ENCODE results near the gene C16orf46. TPM values are rescaled to one million over a fixed set of nuclear protein-coding genes. Genes with fewer than 3 reads are reported as not detected.

The C16orf46 gene
- total and polyA plus RNA-seq, 2 experiments from 2014 or later, result 0.59 to 1.4 TPM

DNA sequence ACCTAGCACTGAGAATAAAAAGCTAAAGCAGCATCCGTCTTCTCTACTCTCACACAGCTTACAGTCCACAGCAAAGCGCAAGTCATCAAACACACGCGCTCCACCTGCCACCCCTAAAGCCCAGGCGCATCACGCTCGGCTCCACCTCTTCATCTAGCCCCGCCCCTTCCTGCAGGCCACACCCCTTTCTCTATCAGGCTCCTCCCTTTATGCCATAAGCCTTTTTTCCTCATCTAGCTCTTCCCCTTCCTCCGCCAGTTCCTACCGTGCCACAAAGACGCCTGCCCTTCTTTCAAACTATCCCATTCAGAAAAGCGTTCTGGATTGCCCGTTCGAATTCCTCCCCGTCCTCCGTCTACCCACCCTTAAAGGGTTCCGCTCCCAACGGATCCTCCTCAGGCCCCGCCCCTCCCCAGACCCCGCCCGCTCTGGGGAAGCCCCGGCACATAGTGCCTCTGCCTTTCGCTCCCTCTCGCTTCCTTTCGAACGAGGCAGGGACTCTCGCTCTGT, 417 bp downstream of the C16orf46 start:
- Histone ChIP-seq H3K27me3 (ENCODE audit: insufficient read depth) (no peaks in the 10 kb centered on the region), H3K4me2 (peak overlapping the region; percentile 91), H3K4me1 (ENCODE audit: insufficient read depth) (peaks cover 19% of the 10 kb centered on the region), H2AFZ (peak overlapping the region; percentile 96), H3K36me3 (ENCODE audit: insufficient read depth) (no peaks in the 10 kb centered on the region), H3K27ac (ENCODE audit: low read depth) (peak overlapping the region; percentile 82), H3F3A (replicated peaks; ENCODE audit: low read depth) (no peaks in the 10 kb centered on the region), H3K79me2 (replicated peaks; ENCODE audit: insufficient read depth) (no peaks in the 10 kb centered on the region), H4K20me1 (replicated peaks; ENCODE audit: insufficient read depth) (no peaks in the 10 kb centered on the region), H3K9me2 (ENCODE audit: insufficient read depth) (no peaks in the 10 kb centered on the region), H3K4me3 (peak overlapping the region; percentile 89)
- H3K27me3 Mint-ChIP-seq (ENCODE audit: insufficient read depth, low read depth, poor library complexity), result peaks cover 6% of the 10 kb centered on the region
- peaks cover 4% of the 10 kb centered on the region for H3K36me3 Mint-ChIP-seq (ENCODE audit: low read depth)
- H3K4me1 Mint-ChIP-seq, result peaks cover 7% of the 10 kb centered on the region; the same call in 2 of the 3 replicates
- no peak overlapping the region for H3K4me3 Mint-ChIP-seq
- ATAC-seq (peak; percentile 84), DNase-seq (ENCODE audit: low spot score) (peak; percentile 88)
- TF ChIP-seq POLR2AphosphoS5 (IDR thresholded peaks at IDR 0.05; ENCODE audit: low read depth) (peak; percentile 48), ZNF331 (CRISPR knock-in tag; IDR thresholded peaks at IDR 0.05; ENCODE audit: low read depth) (no peak), CREB1 (CRISPR knock-in tag; IDR thresholded peaks at IDR 0.05; ENCODE audit: low read depth) (peak; percentile 4; the same call in 1 of the 2 replicates)
- no peak overlapping the region for H3K27ac Mint-ChIP-seq
- H3K9me3 Mint-ChIP-seq, result no peaks in the 10 kb centered on the region

DNA sequence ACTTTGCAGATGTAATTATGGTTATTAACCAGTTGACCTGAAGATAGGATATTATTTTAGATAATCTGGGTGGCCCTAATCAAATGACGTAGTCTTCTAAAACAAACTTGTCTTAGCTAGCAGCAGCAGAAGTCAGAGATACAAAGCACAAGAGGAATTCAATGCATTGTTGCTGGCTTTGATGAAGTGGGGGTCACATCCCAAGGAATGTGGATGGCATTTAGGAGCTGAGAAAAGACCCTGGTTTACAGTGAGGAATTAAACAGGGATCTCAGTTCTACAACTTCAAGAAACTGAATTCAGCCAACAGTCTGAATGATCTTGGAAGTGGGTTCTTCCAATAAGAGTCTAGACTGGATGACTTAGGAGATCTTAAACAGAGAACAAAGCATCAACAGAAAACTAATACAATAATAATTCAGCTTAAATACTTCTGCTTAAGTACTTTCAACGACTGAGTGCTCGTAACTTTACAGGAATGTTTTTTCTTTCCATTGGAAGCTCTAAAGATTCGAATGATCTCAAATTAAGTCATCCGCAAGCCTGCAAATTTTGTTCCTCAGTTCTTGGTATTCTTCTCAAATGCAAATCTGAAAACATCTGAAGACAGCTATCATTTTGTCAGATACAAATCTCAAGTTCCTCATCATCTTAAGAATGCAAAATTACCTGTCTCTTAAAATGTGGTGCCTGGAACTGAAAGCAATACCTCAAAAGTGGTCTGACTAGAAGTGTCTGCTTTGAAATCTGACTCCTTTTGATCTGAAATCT, 3.3 kb downstream of the C16orf46 start:
- Mint-ChIP-seq H3K9me3 (no peaks in the 10 kb centered on the region), H3K36me3 (ENCODE audit: low read depth) (no peaks in the 10 kb centered on the region), H3K27me3 (ENCODE audit: insufficient read depth, low read depth, poor library complexity) (peaks cover 6% of the 10 kb centered on the region), H3K4me3 (no peak overlapping the region), H3K4me1 (peaks cover 7% of the 10 kb centered on the region; the same call in 2 of the 3 replicates), H3K27ac (0 out of 2 replicates have a peak overlapping the region, but pooled peaks have one; percentile 2)
- no peak for ATAC-seq
- DNase-seq (ENCODE audit: low spot score), result peak; percentile 69
- H3K9me2 ChIP-seq (ENCODE audit: insufficient read depth), result no peaks in the 10 kb centered on the region
- no peaks in the 10 kb centered on the region for H3F3A ChIP-seq (replicated peaks; ENCODE audit: low read depth)
- no peak overlapping the region for H3K4me3 ChIP-seq
- peak overlapping the region; percentile 16; the same call in 1 of the 2 replicates for H3K27ac ChIP-seq (ENCODE audit: low read depth)
- H3K4me1 ChIP-seq (ENCODE audit: insufficient read depth), result peaks cover 19% of the 10 kb centered on the region
- peak overlapping the region; percentile 12; the same call in 1 of the 2 replicates for H3K4me2 ChIP-seq
- H3K79me2 ChIP-seq (replicated peaks; ENCODE audit: insufficient read depth), result no peaks in the 10 kb centered on the region
- no peaks in the 10 kb centered on the region for H4K20me1 ChIP-seq (replicated peaks; ENCODE audit: insufficient read depth)
- H3K36me3 ChIP-seq (ENCODE audit: insufficient read depth), result no peaks in the 10 kb centered on the region
- H3K27me3 ChIP-seq (ENCODE audit: insufficient read depth), result no peaks in the 10 kb centered on the region
- H2AFZ ChIP-seq, result no peak overlapping the region
- no peak for TF ChIP-seq ZNF114 (CRISPR knock-in tag; IDR thresholded peaks at IDR 0.05)
- TF ChIP-seq, protein P1, sequence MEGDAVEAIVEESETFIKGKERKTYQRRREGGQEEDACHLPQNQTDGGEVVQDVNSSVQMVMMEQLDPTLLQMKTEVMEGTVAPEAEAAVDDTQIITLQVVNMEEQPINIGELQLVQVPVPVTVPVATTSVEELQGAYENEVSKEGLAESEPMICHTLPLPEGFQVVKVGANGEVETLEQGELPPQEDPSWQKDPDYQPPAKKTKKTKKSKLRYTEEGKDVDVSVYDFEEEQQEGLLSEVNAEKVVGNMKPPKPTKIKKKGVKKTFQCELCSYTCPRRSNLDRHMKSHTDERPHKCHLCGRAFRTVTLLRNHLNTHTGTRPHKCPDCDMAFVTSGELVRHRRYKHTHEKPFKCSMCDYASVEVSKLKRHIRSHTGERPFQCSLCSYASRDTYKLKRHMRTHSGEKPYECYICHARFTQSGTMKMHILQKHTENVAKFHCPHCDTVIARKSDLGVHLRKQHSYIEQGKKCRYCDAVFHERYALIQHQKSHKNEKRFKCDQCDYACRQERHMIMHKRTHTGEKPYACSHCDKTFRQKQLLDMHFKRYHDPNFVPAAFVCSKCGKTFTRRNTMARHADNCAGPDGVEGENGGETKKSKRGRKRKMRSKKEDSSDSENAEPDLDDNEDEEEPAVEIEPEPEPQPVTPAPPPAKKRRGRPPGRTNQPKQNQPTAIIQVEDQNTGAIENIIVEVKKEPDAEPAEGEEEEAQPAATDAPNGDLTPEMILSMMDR (conservative IDR thresholded peaks at IDR 0.05; ENCODE audit: low read depth in 2 of 2), result no peak
- no peak for TF ChIP-seq EZH2 (IDR thresholded peaks at IDR 0.05; ENCODE audit: low read depth, unreplicated experiment)
- no peak for TF ChIP-seq ZNF331 (CRISPR knock-in tag; IDR thresholded peaks at IDR 0.05; ENCODE audit: low read depth)
- TF ChIP-seq EZH2phosphoT487 (IDR thresholded peaks at IDR 0.05; ENCODE audit: unreplicated experiment), result no peak
- no peak for TF ChIP-seq JUNB (IDR thresholded peaks at IDR 0.05; ENCODE audit: unreplicated experiment)
- TF ChIP-seq, protein P2, sequence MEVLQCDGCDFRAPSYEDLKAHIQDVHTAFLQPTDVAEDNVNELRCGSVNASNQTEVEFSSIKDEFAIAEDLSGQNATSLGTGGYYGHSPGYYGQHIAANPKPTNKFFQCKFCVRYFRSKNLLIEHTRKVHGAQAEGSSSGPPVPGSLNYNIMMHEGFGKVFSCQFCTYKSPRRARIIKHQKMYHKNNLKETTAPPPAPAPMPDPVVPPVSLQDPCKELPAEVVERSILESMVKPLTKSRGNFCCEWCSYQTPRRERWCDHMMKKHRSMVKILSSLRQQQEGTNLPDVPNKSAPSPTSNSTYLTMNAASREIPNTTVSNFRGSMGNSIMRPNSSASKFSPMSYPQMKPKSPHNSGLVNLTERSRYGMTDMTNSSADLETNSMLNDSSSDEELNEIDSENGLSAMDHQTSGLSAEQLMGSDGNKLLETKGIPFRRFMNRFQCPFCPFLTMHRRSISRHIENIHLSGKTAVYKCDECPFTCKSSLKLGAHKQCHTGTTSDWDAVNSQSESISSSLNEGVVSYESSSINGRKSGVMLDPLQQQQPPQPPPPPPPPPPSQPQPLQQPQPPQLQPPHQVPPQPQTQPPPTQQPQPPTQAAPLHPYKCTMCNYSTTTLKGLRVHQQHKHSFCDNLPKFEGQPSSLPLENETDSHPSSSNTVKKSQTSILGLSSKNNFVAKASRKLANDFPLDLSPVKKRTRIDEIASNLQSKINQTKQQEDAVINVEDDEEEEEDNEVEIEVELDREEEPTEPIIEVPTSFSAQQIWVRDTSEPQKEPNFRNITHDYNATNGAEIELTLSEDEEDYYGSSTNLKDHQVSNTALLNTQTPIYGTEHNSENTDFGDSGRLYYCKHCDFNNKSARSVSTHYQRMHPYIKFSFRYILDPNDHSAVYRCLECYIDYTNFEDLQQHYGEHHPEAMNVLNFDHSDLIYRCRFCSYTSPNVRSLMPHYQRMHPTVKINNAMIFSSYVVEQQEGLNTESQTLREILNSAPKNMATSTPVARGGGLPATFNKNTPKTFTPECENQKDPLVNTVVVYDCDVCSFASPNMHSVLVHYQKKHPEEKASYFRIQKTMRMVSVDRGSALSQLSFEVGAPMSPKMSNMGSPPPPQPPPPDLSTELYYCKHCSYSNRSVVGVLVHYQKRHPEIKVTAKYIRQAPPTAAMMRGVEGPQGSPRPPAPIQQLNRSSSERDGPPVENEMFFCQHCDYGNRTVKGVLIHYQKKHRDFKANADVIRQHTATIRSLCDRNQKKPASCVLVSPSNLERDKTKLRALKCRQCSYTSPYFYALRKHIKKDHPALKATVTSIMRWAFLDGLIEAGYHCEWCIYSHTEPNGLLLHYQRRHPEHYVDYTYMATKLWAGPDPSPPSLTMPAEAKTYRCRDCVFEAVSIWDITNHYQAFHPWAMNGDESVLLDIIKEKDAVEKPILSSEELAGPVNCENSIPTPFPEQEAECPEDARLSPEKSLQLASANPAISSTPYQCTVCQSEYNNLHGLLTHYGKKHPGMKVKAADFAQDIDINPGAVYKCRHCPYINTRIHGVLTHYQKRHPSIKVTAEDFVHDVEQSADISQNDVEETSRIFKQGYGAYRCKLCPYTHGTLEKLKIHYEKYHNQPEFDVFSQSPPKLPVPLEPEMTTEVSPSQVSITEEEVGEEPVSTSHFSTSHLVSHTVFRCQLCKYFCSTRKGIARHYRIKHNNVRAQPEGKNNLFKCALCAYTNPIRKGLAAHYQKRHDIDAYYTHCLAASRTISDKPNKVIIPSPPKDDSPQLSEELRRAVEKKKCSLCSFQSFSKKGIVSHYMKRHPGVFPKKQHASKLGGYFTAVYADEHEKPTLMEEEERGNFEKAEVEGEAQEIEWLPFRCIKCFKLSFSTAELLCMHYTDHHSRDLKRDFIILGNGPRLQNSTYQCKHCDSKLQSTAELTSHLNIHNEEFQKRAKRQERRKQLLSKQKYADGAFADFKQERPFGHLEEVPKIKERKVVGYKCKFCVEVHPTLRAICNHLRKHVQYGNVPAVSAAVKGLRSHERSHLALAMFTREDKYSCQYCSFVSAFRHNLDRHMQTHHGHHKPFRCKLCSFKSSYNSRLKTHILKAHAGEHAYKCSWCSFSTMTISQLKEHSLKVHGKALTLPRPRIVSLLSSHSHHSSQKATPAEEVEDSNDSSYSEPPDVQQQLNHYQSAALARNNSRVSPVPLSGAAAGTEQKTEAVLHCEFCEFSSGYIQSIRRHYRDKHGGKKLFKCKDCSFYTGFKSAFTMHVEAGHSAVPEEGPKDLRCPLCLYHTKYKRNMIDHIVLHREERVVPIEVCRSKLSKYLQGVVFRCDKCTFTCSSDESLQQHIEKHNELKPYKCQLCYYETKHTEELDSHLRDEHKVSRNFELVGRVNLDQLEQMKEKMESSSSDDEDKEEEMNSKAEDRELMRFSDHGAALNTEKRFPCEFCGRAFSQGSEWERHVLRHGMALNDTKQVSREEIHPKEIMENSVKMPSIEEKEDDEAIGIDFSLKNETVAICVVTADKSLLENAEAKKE (CRISPR knock-in tag; IDR thresholded peaks at IDR 0.05), result no peak
- TF ChIP-seq, protein P3, sequence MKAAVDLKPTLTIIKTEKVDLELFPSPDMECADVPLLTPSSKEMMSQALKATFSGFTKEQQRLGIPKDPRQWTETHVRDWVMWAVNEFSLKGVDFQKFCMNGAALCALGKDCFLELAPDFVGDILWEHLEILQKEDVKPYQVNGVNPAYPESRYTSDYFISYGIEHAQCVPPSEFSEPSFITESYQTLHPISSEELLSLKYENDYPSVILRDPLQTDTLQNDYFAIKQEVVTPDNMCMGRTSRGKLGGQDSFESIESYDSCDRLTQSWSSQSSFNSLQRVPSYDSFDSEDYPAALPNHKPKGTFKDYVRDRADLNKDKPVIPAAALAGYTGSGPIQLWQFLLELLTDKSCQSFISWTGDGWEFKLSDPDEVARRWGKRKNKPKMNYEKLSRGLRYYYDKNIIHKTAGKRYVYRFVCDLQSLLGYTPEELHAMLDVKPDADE (IDR thresholded peaks at IDR 0.05), result no peak
- no peak for TF ChIP-seq NANOG (IDR thresholded peaks at IDR 0.05; ENCODE audit: borderline replicate concordance)
- no peak for TF ChIP-seq STAT1 (IDR thresholded peaks at IDR 0.05; ENCODE audit: unreplicated experiment)

Data from GM23338 (cell line).